ENCODE results near the gene S100A13. TPM values are rescaled to one million over a fixed set of nuclear protein-coding genes. Genes with fewer than 3 reads are reported as not detected.
A peak's percentile ranks its signal among the peaks of the same experiment; 100 is the strongest.

Gene S100A13
- total and polyA plus RNA-seq, 9 of the 15 experiments (the other 6 are each of a cell fraction or from before 2014, with no cell fraction given), result 41.9 to 129 (median 58.0) TPM

GRCh38 chr1:153626904-153627714 lies at the start of gene S100A13 (continued):
- TF ChIP-seq ARID4B (CRISPR knock-in tag; IDR thresholded peaks at IDR 0.05), result no peak
- TF ChIP-seq DNMT1 (IDR thresholded peaks at IDR 0.05), result no peak
- TF ChIP-seq POU5F1 (IDR thresholded peaks at IDR 0.05; ENCODE audit: borderline replicate concordance, low read depth, low read length, partially characterized antibody), result no peak
- peak; percentile 31 for TF ChIP-seq MEIS2 (IDR thresholded peaks at IDR 0.05; ENCODE audit: partially characterized antibody)
- TF ChIP-seq RFX5 (IDR thresholded peaks at IDR 0.05; ENCODE audit: low read depth, low read length), result no peak
- TF ChIP-seq ZNF431 (CRISPR knock-in tag; IDR thresholded peaks at IDR 0.05), result no peak
- no peak for TF ChIP-seq BRCA1 (IDR thresholded peaks at IDR 0.05)
- TF ChIP-seq BRCA1 (CRISPR knock-in tag; IDR thresholded peaks at IDR 0.05), result no peak
- no peak for TF ChIP-seq TCF15 (CRISPR knock-in tag; IDR thresholded peaks at IDR 0.05)
- no peak for TF ChIP-seq POLR3G (IDR thresholded peaks at IDR 0.05; ENCODE audit: extremely low read depth, insufficient read length, insufficient replicate concordance)
- no peak for TF ChIP-seq ZKSCAN3 (CRISPR knock-in tag; IDR thresholded peaks at IDR 0.05)
- TF ChIP-seq E2F6 (IDR thresholded peaks at IDR 0.05; ENCODE audit: borderline replicate concordance in 1 of 2, extremely low read depth in 1 of 2, insufficient read depth in 1 of 2, insufficient read length in 1 of 2, low read depth in 1 of 2, low read length in 1 of 2, poor library complexity in 1 of 2, severe bottlenecking in 1 of 2), result peak in 1 of 2 experiments; percentile 46
- 0 out of 3 replicates have a peak, but pooled peaks of 1 of the 2 experiments have one; percentile 40 for TF ChIP-seq CBX3 (IDR thresholded peaks at IDR 0.05; ENCODE audit: borderline replicate concordance in 1 of 2, low read length in 2 of 2)
- TF ChIP-seq HNRNPUL1 (IDR thresholded peaks at IDR 0.05; ENCODE audit: low read length), result no peak
- TF ChIP-seq RAD21 (CRISPR knock-in tag; conservative IDR thresholded peaks at IDR 0.05 in 1 of 2, IDR thresholded peaks at IDR 0.05 in 1 of 2), result peak in 1 of 2 experiments; percentile 67; a peak in 3 of 4 replicates
- peak; percentile 37; the same call in 1 of the 2 replicates for TF ChIP-seq SOX6 (IDR thresholded peaks at IDR 0.05)
- TF ChIP-seq ETV1 (tag; conservative IDR thresholded peaks at IDR 0.05; ENCODE audit: low read depth), result 0 out of 2 replicates have a peak, but pooled peaks have one; percentile 45
- peak; percentile 28; the same call in 1 of the 2 replicates for TF ChIP-seq JUND (IDR thresholded peaks at IDR 0.05; ENCODE audit: borderline replicate concordance, low read depth, low read length)
- no peak; the same call in 2 of the 3 replicates for TF ChIP-seq JUND (tag; IDR thresholded peaks at IDR 0.05; ENCODE audit: borderline replicate concordance, low read depth, low read length)
- TF ChIP-seq GTF2E2 (tag; IDR thresholded peaks at IDR 0.05), result peak; percentile 93
- peak in 1 of 2 experiments; percentile 15; a peak in 1 of 4 replicates for TF ChIP-seq NONO (IDR thresholded peaks at IDR 0.05; ENCODE audit: low read depth in 2 of 2, low read length in 1 of 2)
- TF ChIP-seq ZFP1 (CRISPR knock-in tag; IDR thresholded peaks at IDR 0.05), result no peak

Measured in K562 (cell line).